GM19467 (cell line): ENCODE data around the gene TRPM8.
A peak's percentile ranks its signal among the peaks of the same experiment; 100 is the strongest.
"Not testable (repeated sequence)": the region's sequence is repeated elsewhere in the genome, so short reads cannot be mapped to it uniquely, and the experiment has no call there.

ENCODE experiments used
- ATAC-seq: cut with Tn5 transposase; IDR thresholded peaks from one replicate; pipeline ENCODE4 v1.9.1; 2021; ENCODE audit warnings: mild to moderate bottlenecking, moderate library complexity; ENCODE audit not compliant: unreplicated experiment

TRPM8 gene

DNA sequence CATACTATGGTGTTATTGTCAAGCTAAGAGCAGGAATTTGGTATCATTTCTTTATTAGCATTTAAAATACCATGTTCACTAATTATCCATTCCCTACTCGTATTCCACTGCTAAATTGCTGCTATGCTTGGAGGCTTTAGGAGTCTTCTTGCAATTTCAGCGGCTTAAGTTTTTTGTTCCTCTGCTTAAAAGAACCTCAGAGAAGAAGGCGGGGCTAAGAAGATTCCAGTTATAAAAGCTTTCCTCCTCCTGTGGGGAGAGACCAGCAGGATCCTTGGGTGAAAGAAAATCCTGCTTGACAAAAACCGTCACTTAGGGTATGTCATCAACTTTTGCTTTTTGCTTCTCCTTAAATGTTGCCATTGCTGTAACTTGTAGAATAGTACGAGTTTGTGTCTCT lies at the start of gene TRPM8:
TRPM8 (plus strand) TSS at position 258 of the 400 bp plus-strand sequence. CDS start 9,165 bp downstream, outside the sequence.
- ATAC-seq, result no peak

DNA sequence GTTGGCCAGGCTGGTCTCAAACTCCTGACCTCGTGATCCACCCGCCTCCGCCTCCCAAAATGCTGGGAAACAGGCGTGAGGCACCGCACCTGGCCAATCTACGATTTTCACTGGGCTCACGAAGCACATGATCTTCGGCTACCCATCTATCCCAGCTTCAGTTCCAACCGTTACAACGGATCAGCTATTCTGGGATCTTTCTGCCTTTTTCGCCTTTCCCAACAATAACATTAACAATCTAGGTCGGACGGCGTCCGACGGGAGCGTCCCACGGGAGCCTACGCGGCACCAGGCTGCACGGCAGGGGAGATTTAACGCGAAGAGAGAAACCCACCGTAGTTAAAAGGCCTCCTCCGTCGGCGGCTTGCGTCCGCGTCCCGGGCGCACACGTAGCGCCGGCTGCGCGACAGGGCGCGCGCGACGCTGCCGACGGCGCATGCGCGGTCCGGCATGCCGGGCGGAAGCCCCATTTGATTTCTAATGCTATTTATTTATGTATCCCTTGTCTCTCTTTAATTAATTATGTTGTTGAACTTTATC lies 49.1 kb upstream of the TRPM8 start, which contains the start of gene MSL3B:
MSL3B (minus strand) TSS at position 394 of the 540 bp plus-strand sequence.
- ATAC-seq, result peak; percentile 63

DNA sequence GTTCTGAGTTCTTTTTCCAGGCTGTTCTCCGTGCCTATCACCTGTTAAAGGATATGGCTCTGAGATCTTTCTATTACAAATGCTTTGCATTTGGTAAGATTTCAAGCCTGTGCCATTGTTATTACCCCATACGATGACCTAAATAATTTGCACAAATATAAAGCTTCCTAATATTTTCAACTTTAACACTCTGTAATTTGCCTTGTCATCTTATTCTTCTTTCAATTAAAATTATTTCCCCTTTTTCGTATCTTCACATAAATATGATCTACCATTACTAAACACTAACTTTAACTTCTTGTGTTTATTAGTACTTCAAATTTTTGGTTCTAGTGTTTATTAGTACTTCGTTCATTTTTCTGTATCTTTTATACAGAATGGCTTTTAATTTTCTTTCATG lies 45.7 kb upstream of the TRPM8 start:
- ATAC-seq, result no peak

- ATAC-seq, result not testable (repeated sequence)
These were observed 45.0 kb upstream of the TRPM8 start for GRCh38 chr2:233872125-233872524.

DNA sequence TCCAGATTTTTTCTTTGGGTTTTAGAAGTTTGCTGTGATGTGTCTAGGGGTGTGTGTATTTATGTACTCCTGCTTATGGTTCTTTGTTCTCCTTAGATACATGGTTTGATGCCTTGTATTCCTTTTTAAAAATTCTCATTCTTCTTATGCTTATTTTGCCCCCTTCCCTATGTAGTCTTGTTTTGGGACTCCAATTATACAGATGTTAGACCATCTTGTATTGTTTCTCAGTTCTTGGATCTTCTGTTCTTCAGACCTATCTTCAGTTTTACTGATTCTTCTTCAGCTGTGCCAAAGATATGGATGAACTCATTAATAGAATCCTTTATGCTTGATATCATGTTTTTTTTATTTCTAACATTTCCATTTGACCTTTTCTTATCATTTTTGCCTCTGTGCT lies 34.8 kb upstream of the TRPM8 start:
- ATAC-seq, result no peak

GRCh38 chr2:233892793-233893192 lies 24.4 kb upstream of the TRPM8 start:
- ATAC-seq, result no peak

- ATAC-seq, result not testable (repeated sequence)
These were observed 20.9 kb upstream of the TRPM8 start for GRCh38 chr2:233896253-233896652.

- ATAC-seq, result no peak
These were observed 15.8 kb upstream of the TRPM8 start for GRCh38 chr2:233901367-233901766.

GRCh38 chr2:233901884-233902283 lies 15.3 kb upstream of the TRPM8 start:
- no peak for ATAC-seq

DNA sequence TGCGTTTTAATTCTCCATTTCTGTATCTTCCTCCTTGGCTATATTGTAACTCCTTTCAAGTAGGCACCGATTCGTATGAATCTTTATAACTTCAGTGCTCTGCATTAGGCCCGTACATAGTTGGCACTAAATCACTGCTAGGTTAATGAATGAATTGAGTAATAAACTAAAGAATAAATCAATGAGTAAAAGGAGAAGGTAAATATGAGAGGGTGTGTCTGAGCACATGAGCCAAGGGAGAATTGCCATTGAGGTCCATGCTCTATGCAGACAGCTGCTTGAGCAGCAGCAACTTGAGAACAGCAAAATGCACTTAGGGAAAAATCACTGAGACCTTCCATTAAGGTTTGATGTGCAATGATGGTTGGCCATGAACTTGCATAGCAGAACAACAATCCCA lies 11.2 kb upstream of the TRPM8 start:
- ATAC-seq, result no peak

DNA sequence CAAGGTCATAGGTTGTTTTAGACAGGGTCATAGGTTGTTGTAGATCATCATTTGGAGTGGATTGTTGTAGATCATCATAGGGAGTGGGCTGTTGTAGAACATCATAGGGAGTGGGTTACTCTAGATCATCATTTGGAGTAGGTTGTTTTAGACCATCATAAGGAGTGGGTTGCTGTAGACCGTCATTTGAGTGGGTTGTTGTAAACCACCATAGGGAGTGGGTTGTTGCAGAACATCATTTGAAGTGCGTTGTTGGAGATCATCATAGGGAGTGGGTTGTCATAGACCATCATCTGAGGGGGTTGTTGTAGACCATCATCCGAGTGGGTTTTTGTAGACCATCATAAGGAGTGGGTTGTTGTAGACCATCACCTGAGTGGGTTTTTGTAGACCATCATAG lies 9.5 kb upstream of the TRPM8 start:
- ATAC-seq, result no peak

DNA sequence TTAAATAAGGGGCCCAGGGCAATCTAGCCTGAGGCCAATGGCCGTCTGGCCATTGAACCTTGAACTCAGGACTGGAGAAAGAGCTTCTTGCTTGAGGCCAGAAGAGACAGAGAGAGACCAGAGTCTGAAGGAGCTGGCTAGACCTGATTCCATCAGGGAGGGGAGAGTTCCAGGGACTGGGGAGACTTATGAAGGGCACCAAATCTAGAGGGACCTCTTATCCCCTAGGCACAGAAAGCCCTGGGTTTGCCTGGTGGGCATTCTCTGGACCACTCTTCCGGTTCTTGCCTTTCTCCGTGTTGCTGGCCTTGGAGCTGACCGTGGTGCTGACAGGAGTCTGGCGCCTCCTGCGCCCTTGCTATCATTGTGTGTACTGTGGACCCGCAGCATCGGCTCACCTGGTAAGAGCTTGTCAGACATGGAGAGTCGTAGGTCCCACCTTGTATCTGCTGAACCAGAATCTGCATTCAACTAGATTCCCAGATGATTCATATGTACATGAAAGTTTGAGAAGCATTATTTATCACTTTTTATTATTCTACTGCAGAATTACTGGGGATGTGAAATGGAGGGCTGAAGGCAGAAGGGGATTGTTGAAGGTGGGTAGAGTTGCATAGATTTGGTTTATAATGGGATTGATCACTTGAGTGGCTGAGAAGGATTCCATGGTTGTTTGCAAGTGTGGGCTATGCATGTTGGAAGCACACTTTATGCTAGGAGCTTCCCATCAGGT lies 4.3 kb upstream of the TRPM8 start:
- ATAC-seq, result no peak

GRCh38 chr2:233915128-233915527 lies 2.0 kb upstream of the TRPM8 start:
- no peak for ATAC-seq

DNA sequence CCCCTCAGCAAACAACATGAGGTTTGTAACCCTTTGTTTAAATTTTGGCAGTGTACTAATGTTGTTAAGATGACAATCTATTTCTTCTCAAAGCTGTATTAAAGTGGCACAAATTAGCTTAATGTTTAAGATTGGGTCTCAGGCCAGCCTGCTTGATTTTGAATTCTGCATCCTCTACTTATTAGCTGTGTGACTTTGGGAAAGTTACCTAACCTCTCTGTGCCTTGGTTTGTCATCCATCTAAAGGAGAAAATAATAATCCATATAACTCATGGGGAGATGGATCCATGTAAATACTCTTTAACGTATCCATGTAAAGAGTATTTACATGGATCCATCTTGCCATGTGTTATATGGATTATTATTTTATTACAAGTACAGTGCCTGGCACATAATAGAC lies 2.1 kb downstream of the TRPM8 start:
- ATAC-seq, result no peak

- no peak for ATAC-seq
These were observed 2.8 kb downstream of the TRPM8 start for GRCh38 chr2:233919938-233920337.

DNA sequence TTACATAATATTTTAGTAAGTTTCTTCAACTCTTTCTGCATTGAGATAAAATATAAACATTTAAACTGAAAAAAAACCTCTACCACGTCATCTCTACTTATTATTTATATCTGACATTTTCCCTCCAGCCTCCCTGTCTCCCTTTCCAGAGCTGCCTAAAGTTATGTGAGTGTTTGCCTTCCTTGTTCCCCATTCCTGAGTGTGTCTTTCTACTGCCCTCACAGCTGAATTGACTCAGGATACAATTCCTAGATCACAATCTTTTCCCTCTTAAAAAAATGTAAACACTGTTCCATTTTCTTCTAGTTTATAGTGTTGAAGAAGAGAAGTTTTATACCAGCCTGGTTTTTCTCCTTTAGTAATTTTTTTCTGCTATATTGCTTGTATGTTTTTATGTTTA lies 5.3 kb downstream of the TRPM8 start:
- no peak for ATAC-seq

DNA sequence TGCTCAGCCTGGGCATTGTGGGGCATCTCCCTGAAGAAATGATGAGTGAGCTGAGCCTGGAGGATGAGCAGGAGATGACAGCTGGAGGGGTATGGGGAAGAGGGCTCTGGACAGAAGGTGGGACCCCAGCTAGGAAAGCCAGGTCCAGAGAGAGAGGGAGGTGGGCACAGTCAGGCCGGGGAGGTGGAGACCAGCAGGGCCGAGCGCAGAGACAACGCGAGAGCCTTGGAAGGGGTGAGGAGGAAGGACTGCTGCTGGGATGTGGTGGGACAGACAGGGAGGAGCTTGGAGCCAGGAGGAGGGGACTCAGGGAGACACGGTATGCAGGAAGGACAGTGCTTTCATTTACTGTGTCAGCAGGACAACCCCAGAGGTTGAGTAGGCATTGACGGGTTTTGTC lies 8.2 kb downstream of the TRPM8 start:
- ATAC-seq, result no peak

DNA sequence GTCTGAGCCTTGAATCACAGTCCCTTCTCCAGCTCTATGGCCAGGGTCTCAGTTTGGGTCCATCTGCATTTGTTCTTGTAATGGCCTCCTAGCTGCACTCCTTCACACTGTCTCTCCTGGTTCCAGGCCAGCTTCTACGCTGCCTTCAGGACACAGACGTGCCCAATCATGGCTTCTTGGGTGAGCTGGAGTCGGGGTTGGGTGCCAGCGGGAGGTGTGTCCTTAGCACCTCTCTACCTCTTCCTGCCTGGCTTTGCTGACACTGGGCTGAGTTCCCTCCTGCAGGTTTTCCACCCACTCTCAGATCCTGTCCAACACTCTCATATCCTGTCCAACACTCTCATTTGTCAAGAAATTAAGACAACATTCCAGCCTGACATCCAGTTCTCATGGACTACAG lies 9.6 kb downstream of the TRPM8 start:
- no peak for ATAC-seq

DNA sequence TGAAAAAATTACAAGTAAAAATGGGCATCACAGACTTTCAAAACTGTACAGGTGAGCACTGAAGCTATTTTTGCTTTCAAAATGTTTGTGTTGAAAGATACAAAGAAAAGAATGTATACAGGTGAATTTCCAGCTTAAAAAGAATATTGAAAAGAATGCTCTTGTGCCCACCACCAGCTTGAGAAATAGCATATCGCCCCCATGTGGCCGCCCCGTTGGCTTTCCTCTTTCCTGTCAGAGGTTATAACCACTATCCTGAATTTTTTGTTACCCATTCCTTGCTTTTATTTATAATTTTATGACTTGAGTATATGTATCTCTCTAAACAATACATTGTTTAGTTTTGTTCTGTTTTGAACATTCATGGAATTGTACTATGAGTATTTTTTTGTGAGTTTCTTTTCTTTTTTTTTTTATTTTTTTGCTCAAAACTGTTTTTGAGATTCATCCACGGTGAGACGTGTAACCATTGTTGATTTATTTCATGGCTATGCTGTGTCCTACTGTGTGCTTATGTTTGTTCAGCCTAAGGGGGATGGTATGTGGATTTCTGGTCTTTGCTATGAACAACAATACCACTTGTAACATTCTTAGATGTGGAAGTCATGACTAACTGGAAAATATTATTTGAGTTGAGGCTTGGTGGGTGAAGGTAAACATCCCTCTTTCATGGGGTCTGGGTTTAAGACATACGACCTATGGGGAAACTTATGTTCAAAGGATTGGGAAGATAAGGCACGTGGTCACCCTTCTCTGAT lies 11.6 kb downstream of the TRPM8 start:
- no peak for ATAC-seq

DNA sequence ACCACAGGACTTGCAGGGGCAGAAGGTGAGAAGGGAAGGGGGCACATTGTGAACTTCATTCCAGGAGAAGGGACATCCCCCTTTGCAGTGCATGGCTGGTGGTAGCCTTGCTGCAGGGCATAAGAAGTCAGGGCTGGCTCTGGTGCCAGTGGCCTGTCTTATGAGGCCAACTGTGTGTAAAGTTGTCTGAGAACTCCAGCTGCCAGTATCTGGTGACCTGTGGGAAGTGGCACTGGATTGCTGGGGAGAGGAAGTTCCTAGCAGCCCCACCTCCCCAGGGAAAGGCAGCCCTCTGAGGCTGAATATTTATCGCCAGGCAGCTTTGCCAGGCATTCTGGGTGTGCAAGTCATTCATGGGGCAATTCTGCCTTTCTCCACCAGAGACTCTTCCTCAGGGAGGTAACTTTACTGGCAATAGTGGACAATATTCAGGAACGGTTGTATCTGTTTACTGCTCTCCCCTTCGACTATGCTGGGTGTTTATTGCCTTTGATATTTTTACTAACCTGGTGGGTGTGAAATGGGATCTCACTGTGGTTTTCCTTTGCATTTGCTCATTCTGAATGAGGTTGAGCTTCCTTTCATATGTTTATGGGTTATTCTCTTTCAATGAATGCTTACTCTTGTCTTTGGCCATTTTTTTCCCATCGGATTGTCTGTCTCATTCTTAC lies 12.3 kb downstream of the TRPM8 start:
- no peak for ATAC-seq

DNA sequence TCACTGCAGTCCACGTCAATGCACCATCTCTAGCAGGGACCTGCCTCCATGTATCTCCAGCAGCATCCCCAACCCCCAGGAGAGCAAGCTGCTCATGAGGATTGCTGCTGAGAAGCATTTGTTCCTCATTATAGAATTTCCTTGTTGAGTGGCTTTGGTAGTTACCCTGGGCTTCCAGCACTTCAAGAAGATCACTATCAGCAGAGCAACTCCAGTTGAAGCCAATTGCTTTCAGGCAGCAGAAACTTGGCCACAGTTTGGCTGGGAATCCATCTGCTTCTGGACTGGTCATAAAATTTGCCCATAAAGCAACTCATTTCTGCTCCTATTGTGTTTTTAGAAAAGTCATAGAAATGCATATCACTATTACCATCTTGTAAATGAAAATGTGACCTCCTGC lies 17.4 kb downstream of the TRPM8 start:
- no peak for ATAC-seq
